NCI-H2029 (cell line): Measurements from ENCODE around the gene CHST13.
"Not testable (repeated sequence)": the region's sequence is repeated elsewhere in the genome, so short reads cannot be mapped to it uniquely, and the experiment has no call there.

Source experiments
- DNase-seq: peaks from one replicate; lab custom pipeline; 2025; lab: John Stamatoyannopoulos, UW

CHST13 gene

GRCh38 chr3:126525853-126526667 lies 2.1 kb downstream of the CHST13 start:
- no peak for DNase-seq

GRCh38 chr3:126526668-126527005 lies 2.7 kb downstream of the CHST13 start:
- DNase-seq: no peak

GRCh38 chr3:126527006-126527405 lies 3.1 kb downstream of the CHST13 start:
- DNase-seq: no peak

- DNase-seq: no peak
Observed at GRCh38 chr3:126527455-126528211, 3.7 kb downstream of the CHST13 start.

GRCh38 chr3:126528419-126528799 lies 4.5 kb downstream of the CHST13 start:
- DNase-seq: no peak

DNA sequence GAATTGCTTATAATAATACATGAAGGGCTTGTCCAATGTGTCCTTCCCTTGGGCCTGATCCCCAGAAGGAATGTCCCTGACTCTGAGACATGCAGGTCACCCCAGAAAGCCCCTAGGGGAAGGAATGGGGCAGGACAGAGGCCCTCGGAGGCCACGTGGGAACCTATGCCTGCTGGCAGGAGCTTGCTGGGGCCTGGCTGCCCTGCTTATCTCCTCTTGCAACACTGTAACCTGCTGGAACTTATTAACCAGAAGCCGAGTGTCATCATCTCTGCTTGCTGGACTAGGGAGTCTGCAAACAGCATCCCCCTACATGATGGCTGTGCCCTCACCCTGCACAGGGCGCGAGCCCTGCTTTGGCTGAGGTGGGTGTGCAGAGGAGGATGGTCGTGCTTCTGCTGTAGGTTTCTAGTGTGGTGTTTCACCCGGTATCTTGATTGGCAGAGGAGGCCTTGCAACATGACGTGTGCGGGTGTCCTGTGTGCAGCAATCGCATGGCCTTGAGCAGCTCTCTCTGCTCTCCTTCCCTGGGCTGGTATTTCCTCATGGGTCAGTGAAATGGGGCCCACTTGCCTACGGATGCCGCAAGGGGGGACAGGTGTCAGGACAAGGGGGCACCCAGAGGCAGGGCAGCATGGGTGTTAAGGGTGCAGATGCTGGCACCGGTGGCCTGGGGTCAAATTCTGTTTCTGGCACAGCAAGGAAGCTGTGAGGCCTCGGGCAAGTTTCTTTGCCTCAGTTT lies 5.0 kb downstream of the CHST13 start:
- no peak for DNase-seq

DNA sequence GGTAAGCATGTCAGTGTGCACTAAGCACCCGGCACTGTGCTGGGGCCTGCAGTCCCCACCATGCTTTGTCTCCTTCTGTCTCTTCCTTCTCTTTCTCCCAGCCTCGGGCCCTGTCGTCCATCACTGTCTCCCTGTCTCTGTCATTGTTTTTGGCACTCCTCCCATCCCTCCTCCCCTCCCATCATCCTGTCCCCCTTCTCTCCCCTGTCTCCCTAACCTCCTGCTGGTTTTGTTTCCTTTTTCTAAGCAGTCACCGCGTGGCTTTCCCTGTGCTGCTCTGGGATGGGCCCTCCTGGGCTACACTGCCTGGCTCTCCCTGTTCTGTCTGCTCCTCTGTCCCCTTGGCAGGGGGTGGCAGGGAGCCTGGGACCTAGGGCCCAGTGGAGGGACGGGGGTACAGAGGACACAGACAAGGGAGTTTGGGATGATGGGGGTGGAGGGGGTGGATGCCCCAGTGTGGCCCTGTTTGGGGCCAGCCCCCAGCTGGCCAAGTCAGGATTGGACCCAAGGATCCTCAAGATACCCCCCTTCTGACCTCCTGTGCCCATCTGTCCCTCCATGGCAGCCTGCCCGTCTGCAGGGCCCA lies 5.7 kb downstream of the CHST13 start:
- no peak for DNase-seq

- DNase-seq: no peak
Observed at GRCh38 chr3:126530171-126531050, 6.5 kb downstream of the CHST13 start.

- no peak for DNase-seq
Observed at GRCh38 chr3:126531051-126531330, 7.0 kb downstream of the CHST13 start.

GRCh38 chr3:126533506-126533905 lies 9.6 kb downstream of the CHST13 start:
- no peak for DNase-seq

DNA sequence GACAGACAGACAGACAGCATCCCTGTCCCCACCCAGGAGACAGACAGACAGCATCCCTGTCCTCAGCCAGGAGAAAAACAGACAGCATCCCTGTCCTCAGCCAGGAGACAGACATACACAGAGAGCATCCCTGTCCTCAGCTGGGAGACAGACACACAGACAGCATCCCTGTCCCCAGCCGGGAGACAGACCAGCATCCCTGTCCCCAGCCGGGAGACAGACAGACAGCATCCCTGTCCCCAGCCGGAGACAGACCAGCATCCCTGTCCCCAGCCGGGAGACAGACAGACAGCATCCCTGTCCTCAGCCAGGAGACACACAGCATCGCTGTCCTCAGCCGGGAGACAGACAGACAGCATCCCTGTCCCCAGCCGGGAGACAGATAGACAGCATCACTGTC lies 10.8 kb downstream of the CHST13 start:
- DNase-seq: not testable (repeated sequence)

GRCh38 chr3:126535636-126536035 lies 11.7 kb downstream of the CHST13 start:
- DNase-seq: no peak

DNA sequence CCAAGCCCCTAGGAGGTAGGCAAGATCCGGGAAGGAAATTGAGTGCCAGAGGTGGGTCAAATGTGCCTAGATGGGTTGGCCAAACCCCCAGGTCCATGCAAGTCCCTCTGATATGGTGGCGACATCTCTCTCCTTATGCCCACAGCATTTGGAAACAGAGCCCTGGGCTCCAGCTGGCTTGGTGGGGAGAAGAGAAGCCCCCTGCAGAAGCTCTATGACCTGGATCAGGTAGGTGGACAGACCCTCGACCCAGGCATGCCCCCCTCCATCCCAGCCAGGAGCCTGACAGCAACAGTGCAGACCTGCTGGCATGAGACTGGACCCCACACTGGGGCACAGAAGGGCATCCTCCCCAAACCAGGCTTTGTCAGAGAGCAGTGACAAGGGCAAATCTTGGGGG lies 12.2 kb downstream of the CHST13 start:
- no peak for DNase-seq

DNA sequence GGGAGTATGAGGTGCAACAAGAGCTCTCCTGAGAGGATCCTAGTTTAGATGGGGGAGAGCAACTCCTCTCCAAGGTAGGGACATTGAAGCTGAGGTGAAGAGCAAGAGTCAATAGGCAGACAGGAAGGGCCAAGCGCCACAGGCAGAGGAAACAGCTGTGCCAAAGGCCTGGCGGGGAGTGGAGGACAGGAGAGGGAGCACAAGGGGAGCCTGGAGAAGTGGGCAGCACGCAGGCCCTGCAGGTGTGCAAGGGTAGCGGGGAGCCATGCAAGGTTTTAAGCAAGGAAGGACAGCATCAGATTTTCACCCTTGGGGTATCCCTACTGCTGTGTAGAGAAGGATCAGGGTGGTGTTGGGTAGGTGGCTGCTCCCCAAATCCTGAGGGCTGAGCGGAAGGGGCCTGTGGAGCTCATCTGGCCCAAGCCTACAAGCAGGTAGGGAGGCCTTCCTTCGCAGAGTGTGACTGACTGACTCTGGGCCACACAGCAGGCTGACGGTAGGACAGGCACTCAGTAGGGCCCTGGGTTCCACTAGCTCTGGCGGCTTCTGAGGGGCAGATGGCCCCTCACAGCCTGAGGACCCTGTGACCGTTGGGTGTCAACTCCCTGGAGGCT lies 13.3 kb downstream of the CHST13 start:
- peak; percentile 40 for DNase-seq

DNA sequence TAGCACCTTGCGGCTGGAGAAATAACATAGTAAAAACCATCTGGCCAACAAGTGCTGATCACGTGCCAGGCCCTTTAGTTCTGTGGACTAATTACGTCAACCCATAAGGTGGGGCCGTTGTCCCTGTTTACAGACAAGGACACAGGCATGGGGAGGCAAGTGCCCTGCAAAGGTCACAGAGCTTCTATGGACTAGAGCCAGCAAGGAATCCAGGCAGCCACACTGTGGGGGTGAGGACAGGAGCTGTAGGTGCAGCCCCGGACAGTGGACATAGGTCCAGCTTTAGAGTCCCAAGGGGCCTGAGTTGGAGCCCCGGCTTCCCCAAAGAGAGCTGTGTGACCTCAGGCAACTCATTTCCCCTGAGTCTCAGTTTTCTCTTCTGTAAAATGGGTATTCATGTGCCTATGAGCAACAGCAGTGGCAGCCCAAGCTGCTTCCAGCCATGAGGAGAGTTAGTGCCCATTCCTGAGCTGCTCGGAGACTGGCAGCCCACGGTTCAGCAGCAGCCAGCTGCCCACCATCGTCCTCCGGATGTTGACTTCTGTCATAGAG lies 13.9 kb downstream of the CHST13 start:
- peak; percentile 91 for DNase-seq

DNA sequence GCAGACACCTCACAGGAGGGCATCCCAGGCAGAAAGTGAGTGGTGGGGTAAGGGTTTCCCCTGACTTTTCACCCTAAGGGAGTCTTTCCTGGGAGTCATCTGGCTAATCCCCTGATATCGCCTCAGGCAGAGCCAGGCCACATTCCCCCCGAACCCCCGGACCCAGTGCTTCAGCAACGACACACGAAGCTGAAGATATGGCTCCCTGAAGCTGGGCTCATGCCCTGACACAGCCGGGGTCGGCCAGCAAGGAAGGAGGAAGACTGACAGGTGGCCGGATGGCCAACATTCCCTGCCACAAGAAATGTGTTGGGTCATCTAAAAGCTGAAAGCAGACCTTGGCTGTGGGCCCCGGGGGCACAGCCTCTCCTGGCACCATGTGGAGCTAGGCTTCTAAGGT lies 14.4 kb downstream of the CHST13 start:
- DNase-seq: no peak

- DNase-seq: no peak
Observed at GRCh38 chr3:126538966-126539365, 15.0 kb downstream of the CHST13 start.

- no peak for DNase-seq
Observed at GRCh38 chr3:126539558-126540250, 15.7 kb downstream of the CHST13 start.

DNA sequence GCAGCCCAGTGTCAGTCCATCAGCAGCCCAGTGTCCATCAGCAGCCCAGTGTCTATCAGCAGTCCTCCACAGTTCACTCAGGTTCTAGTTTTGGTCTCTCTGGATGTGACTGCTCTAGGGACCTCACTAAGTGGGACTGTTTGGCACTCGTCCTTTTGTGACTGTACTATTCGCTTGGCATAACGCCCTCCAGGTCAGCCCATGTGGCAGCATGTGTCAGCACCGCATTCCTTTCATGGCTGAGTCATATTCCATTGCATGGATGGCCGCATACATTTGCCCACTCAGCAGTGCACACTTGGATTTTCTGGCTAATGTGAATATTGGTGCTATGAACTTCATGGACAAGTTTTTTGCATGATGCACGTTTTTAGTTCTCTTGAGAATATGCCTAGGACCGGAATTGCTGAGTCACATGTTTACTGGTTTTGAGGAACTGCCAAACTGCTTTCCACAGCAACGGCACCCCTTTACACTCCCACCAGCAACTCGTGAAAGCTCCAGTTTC lies 16.4 kb downstream of the CHST13 start:
- no peak for DNase-seq

GRCh38 chr3:126540951-126541627 lies 17.1 kb downstream of the CHST13 start:
- no peak for DNase-seq
